ENCODE measurements around the gene CAMKMT.

CAMKMT gene

DNA sequence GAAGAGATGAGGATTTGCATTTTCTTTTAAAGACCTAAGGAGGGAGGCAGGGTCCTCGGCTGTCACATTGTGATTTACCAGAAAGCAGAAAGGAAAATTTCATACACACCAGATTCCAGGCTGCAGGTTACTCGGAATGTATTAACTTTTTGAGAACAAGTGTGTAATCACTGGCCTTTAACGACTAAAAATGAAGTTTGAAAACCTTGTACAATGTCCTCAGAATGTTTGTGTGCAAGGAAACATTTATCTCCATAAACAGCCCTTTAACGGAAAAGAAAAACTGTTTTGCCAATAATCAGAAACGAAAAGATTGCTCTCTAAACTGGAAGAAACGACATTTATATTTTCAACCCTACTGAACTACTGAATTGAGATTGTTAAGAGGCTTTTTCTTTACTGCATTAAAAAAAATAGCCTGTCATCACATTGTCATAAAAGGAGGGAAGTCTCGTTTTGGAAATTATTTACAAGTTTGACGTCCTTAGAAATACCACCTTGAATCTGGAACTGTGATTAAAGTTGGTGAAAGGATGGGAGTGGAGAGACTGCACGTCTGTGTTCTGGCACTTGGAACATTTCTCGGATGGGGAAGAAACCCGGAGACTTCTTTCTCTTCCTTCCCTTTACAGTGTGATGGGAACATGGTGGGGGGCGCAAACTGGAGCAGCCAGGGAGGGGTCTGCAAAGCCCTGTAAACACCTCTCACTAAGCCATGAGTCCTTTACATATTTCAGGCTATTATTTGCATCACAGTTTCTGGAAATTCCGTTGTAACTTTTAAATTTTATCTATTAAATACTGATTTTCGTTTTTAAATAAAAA is 445.7 kb downstream of the CAMKMT start:
- DNase-seq = no peak

DNA sequence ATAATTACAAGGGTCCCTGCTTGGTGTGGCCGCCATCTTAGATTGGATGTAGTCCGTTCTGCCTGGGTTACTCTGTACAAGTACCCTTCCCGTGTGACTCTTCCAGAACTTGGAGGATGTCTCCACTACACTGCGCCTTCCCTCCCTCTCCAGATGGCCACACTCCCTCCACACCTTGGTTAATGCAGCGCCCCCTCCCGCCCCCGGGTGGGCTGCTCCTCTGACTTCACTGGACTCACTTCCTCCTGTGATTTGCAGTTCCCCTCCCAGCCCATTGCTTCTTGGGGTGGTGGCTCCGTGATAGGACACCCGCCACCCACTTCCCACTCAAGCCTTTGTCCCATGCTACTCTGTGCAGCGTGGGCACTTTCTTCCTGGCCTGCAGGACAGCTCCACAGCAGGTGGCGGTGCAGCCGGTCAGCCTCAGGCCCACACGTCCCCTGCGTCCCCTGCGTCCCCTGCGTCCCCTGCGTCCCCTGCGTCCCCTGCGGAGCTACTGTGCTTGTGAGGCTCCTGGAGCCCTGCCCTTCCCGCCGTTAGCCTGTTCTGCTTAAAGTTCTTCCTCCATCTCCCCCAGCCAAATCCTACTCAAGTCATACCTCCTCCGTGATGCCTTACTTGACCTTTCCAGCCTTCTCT is 449.3 kb downstream of the CAMKMT start:
- no peak for DNase-seq

DNA sequence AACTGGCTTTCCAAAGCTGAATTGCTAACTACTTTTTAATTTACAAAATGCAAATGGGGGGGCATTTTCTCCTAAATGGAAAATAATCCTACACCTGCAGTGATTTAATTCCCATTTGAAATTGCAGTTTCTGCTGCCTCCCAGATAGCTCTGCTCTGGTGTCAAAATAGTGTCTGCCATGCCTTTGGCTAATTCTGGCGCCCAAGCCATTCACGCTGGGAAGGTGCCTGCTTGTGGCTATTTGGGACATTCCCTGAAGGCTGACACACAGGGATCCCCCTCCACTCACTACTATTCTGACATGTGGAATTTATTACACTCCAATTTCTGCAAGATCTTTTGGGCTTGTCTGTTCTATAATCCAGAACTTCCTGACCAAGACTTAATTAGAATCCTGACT is 451.4 kb downstream of the CAMKMT start:
- no peak for DNase-seq

DNA sequence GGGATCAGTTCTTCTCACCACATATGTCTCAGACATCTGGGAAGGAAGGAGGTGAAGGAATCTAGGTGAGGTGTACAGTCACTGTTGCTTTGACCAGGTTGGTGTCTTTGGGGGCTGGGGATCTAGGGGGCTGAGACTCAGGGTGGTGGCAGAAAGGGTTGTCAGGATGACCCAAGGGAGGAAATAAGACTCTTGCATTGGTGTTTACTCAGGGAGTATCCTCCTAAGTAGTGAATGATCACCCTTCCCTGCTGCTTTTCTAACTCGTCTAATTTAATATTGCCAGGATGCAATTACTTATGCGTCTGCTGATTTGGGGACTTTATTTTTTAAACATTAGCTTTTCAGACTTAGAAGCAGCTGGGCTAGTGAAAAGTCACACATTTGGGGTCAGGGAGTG is 451.9 kb downstream of the CAMKMT start:
- DNase-seq = no peak

DNA sequence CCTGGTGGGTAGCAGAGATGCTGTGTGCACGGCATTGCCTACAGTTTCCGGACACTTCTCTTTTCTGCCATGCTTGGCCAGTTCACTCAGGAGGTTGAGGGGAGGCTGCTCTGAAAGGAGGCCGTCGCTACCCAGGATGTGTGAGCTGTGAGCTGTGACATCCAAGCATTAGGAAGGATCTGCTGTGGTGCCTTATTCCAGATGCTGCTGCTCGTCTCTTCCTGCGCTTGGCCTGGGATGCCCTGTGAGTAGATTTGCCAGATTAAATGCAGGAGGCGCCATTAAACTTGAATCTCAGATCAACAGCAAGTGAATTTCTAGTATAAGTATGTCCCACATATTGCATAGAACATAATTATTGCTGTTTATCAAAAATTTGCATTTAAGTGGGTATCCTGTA is 455.5 kb downstream of the CAMKMT start:
- no peak for DNase-seq

DNA sequence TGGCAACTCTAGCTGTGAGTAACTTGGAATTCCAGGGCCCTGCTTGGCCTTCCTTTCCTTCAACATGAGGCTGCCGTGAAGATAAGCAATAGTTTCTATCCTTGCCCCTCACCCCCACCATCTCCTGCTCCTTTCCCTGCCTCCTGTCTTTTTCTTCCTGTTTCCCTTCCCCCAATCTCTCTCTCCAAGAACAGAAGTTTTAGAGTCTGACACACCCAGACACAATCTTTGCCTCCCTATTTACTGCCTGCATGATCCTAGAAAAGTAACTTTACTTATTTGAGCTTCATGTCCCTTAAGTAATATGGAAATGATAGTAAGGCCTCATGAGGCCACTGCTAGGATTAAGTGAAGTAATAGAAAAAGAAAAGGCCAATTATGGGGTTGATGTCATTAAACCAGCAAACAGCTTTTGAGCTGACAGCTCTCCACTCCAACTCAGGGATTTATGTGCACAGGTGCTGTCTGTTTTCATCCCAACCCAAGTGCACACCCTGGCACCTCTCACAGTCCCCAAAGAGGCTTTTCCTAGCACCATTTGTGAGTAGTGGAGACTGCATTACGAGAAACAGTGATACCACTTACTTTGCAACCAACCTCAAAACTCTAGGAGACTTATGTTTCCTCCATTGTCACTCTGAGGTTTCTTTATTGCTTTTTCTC is 456.1 kb downstream of the CAMKMT start:
- DNase-seq = no peak

DNA sequence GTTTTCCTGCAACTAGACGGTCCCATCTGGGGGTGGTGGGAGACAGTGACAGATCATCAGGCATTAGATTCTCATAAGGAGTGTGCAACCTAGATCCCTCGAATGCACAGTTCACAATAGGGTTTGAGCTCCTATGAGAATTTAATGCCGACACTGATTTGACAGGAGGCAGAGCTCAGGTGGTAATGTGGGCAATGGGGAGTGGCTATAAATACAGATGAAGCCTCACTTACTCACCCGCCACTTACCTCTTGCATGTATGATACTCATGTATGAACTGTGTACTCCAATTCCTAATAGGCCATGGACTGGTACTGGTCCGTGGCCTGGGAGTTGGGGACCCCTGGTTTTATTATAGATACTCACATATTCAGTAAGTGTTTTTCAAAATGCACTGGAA is 457.3 kb downstream of the CAMKMT start:
- DNase-seq = no peak

DNA sequence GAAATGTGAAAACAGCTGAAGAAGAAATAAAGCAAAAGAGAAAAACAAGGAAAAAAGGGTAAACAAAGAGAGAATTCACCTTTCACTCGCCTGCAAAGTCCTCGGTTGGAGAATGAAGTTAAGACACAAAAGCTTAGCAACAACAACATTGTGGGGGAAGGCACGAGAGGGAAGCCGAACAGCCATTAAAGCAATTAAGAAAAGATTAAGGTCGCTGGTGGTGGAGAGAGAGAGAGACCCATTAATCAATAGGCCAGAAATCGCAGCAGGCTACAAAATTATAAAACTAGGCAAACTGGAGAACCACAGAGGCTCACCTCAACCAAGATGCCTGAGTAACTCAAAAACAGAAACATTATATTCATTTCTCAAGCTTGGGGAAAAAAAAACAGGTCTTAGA is 459.8 kb downstream of the CAMKMT start:
- DNase-seq = no peak

DNA sequence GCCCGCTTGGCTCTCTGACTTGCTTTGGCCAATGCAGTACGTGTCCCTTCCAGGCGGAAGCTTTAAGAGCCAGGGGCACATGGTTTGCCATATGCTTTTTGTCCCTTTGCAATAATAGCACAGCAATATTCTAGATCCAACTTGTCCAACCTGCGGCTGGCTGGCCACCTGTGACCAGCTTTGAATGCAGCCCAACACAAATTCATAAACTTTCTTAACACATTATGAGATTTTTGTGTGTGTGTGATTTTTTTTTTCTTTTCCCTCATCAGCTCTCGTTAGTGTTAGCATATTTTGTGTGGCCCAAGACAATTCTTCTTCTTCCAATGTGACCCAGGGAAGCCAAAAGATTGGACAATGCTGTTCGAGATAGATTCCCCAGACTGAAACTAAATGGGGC is 460.4 kb downstream of the CAMKMT start:
- DNase-seq = no peak

All from CD4-positive, alpha-beta T cell treated with Interferon alpha-2 for 1 hour (primary cell).